ENCODE results near the gene VAMP4.

DNA sequence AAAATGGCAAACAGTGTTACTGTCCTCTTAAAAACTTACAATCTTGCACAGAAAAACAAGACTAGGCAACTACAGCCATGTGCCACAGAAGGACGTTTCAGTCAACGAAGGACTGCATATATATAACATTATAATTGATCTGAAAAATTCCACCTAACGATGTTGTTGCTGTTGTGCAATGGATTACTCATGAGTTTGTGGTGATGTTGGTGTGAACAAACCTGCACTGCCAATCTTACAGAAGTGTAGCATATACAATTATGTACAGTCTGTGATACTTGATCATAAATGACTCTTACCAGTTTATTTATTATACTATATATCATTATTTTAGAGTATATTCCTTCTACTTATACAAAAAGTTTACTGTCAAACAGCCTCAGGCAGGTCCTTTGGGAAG is 6.8 kb upstream of the VAMP4 start:
- no peak for TF ChIP-seq YY1 (IDR thresholded peaks at IDR 0.05; ENCODE audit: insufficient read depth, insufficient read length)
- no peak for TF ChIP-seq ZNF274 (IDR thresholded peaks at IDR 0.05; ENCODE audit: low read depth, low read length)
